SK-N-SH (cell line): ENCODE data around the gene ANKRD18A. TPM values are rescaled to one million over a fixed set of nuclear protein-coding genes. Genes with fewer than 3 reads are reported as not detected.

Experiments
- CTCF ChIA-PET: fragments of 300-600, 350-600 bp; formaldehyde crosslinking; extraction: SDS; loops from one replicate; lab custom pipeline; 2021; lab: Yijun Ruan, JAX
- POLR2A ChIA-PET: fragments of 350-600 bp; sonication (Branson Sonifier 250); formaldehyde crosslinking; extraction: SDS; loops from one replicate; lab custom pipeline; 2020; ENCODE audit warnings: antibody characterized with exemption, inconsistent platforms; lab: Yijun Ruan, JAX
- DNase-seq: peaks from one replicate; pipeline ENCODE4 v3.0.0; 2012
- H2AFZ ChIP-seq: fragments of 200-600 bp; sonication (generic); 2 replicates; pipeline ENCODE4 v1.8.1; 2016; ENCODE audit warnings: antibody characterized with exemption, mild to moderate bottlenecking, low read depth
- H3F3A ChIP-seq: fragments of 200-600 bp; sonication (generic); replicated peaks from 2 replicates; pipeline ENCODE3; 2016; ENCODE audit warnings: antibody characterized with exemption, mild to moderate bottlenecking; ENCODE audit not compliant: insufficient read depth
- H3K27ac ChIP-seq, 2 experiments: fragments of 200-500 bp in 1 of 2; fragments of 200-600 bp in 1 of 2; sonication (Bioruptor generic) in 1 of 2; sonication (generic), shearing (Covaris generic) in 1 of 2; 2 replicates each; pipeline versions ENCODE4 v1.5.1 to v1.6.1; 2014 to 2016; ENCODE audit warnings: low read depth in 2 of 2, inconsistent platforms in 1 of 2, low read length in 1 of 2, mild to moderate bottlenecking in 1 of 2, mixed read lengths in 1 of 2
- H3K27me3 ChIP-seq: fragments of 200-600 bp; sonication (generic), shearing (Covaris generic); 2 replicates; pipeline ENCODE4 v1.6.1; 2016; ENCODE audit warnings: mixed run types; ENCODE audit not compliant: insufficient read depth
- H3K36me3 ChIP-seq, 2 experiments: fragments of 200-500 bp in 1 of 2; fragments of 200-600 bp in 1 of 2; sonication (Bioruptor generic) in 1 of 2; sonication (generic) in 1 of 2; replicated peaks in 1 of 2; 2 replicates each; pipeline versions ENCODE3 to v1.5.1; 2014 to 2016; ENCODE audit warnings: low read length in 1 of 2, mild to moderate bottlenecking in 1 of 2; ENCODE audit not compliant: insufficient read depth in 2 of 2, control insufficient read depth in 1 of 2
- H3K4me1 ChIP-seq, 2 experiments: fragments of 200-500 bp in 1 of 2; fragments of 200-600 bp in 1 of 2; sonication (Bioruptor generic) in 1 of 2; sonication (generic), shearing (Covaris generic) in 1 of 2; 2 replicates each; pipeline versions ENCODE4 v1.5.1 to v1.6.1; 2014 to 2016; ENCODE audit warnings: low read depth in 1 of 2, low read length in 1 of 2, mixed run types in 1 of 2; ENCODE audit not compliant: insufficient read depth in 2 of 2, control insufficient read depth in 1 of 2
- H3K4me2 ChIP-seq: fragments of 200-600 bp; sonication (generic), shearing (Covaris generic); 2 replicates; pipeline ENCODE4 v1.6.1; 2017; ENCODE audit warnings: mixed run types
- H3K4me3 ChIP-seq, 2 experiments: fragments of 200-500 bp in 1 of 2; fragments of 200-600 bp in 1 of 2; sonication (Bioruptor generic) in 1 of 2; sonication (generic), shearing (Covaris generic) in 1 of 2; 2 replicates each; pipeline versions ENCODE4 v1.5.1 to v1.8.1; 2014 to 2016; ENCODE audit warnings: low read depth in 2 of 2, inconsistent platforms in 1 of 2, low read length in 1 of 2, mild to moderate bottlenecking in 1 of 2, mixed read lengths in 1 of 2, moderate library complexity in 1 of 2
- H3K79me2 ChIP-seq: fragments of 200-600 bp; sonication (generic); 2 replicates; pipeline ENCODE4 v1.8.1; 2017; ENCODE audit warnings: mild to moderate bottlenecking; ENCODE audit not compliant: insufficient read depth
- H3K9ac ChIP-seq: fragments of 200-600 bp; sonication (generic); 2 replicates; pipeline ENCODE4 v1.6.1; 2017; ENCODE audit warnings: mixed run types
- H3K9me2 ChIP-seq: fragments of 200-600 bp; sonication (generic); 2 replicates; pipeline ENCODE4 v1.6.1; 2017; ENCODE audit warnings: mixed run types
- H3K9me3 ChIP-seq: fragments of 200-600 bp; sonication (generic); 2 replicates; pipeline ENCODE4 v1.6.1; 2017; ENCODE audit warnings: mixed run types, mild to moderate bottlenecking, moderate library complexity
- H4K20me1 ChIP-seq: fragments of 200-600 bp; sonication (generic); 2 replicates; pipeline ENCODE4 v1.6.1; 2017; ENCODE audit warnings: mild to moderate bottlenecking, mixed run types; ENCODE audit not compliant: insufficient read depth
- GATA2 ChIP-seq: sonication (generic); formaldehyde crosslinking; IDR thresholded peaks from 2 replicates; pipeline ENCODE4 v1.5.0; 2020; ENCODE audit warnings: mild to moderate bottlenecking, missing genetic modification reagents
- RAD21 ChIP-seq: IDR thresholded peaks from 2 replicates; pipeline ENCODE4 v1.6.1; 2012; ENCODE audit warnings: mild to moderate bottlenecking, low read length
- RFX5 ChIP-seq: IDR thresholded peaks from 2 replicates; pipeline ENCODE4 v1.6.1; 2012; ENCODE audit warnings: mild to moderate bottlenecking, improper control_type of control experiment, low read length
- SMC3 ChIP-seq: IDR thresholded peaks from 2 replicates; pipeline ENCODE4 v1.6.1; 2012; ENCODE audit warnings: low read depth, low read length, improper control_type of control experiment
- TCF12 ChIP-seq: IDR thresholded peaks from 2 replicates; pipeline ENCODE4 v1.4.0; 2012
- USF1 ChIP-seq: IDR thresholded peaks from 2 replicates; pipeline ENCODE4 v1.4.0; 2012; ENCODE audit warnings: low read depth, borderline replicate concordance
- ZBTB33 ChIP-seq: IDR thresholded peaks from 2 replicates; pipeline ENCODE4 v1.4.0; 2012; ENCODE audit warnings: low read depth, borderline replicate concordance
- WGBS: methylation state at CpG from one replicate; pipeline ENCODE4 v1.1.6; 2017; ENCODE audit warnings: low lambda C conversion rate; 5-methylcytosine and 5-hydroxymethylcytosine counted together
- polyA plus RNA-seq, 3 experiments: library from polyadenylated mRNA; depleted of rRNA; stranded (reverse); fragments of >200 nt; gene quantifications; 2 replicates each; pipeline ENCODE4 v1.2.3, GENCODE V29; 2012

ANKRD18A gene
- polyA plus RNA-seq, 1 of the 3 experiments (the other 2 are of a cell fraction): 0.02 TPM

GRCh38 chr9:38662763-38663593 lies 42.6 kb upstream of the ANKRD18A start:
- Histone ChIP-seq H3K9me3 (no peaks in the 10 kb centered on the region), H3K9ac (no peak overlapping the region), H3K4me1 (no peaks in the 10 kb centered on the region), H3K9me2 (no peaks in the 10 kb centered on the region), H4K20me1 (no peaks in the 10 kb centered on the region), H3K4me3 (no peak overlapping the region), H3K27ac (no peak overlapping the region), H3F3A (no peaks in the 10 kb centered on the region), H3K27me3 (no peaks in the 10 kb centered on the region), H3K79me2 (no peaks in the 10 kb centered on the region), H2AFZ (no peak overlapping the region), H3K36me3 (no peaks in the 10 kb centered on the region), H3K4me2 (no peak overlapping the region)
- peak; percentile 36 for DNase-seq
- 44% methylated on average over 8 of the region's 8 CpGs for WGBS
- CTCF ChIA-PET: interaction anchor here (0.7 to 1.4 kb wide), 2 partner anchors 13 to 20 kb away, joined by 3 to 7 read pairs; no protein-coding TSS in a partner anchor
- TF ChIP-seq RAD21: peak; percentile 81
- TF ChIP-seq SMC3: peak; percentile 42; the same call in 1 of the 2 replicates
- TF ChIP-seq RFX5: no peak
- POLR2A ChIA-PET: no interaction called here

DNA sequence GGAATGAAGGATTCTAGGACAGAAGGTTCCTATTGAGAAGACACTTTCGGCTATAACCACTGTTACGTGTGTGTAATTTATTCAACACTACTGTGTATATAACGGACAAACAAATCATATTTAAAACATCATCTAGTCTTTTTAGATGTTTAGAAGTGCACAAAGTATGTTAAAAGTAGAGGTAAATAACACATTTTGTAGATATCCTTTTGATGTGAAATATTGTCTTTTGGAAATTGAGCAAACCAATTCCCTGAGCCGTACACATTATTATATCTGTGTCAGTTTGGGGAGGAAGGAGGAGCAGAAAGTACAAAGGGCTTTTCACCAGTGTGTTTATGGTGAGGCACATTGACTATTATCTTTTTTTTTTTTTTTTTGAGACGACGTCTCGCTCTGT lies 39.1 kb upstream of the ANKRD18A start:
- Histone ChIP-seq H3K36me3 (no peaks in the 10 kb centered on the region), H2AFZ (no peak overlapping the region), H3K9me3 (no peaks in the 10 kb centered on the region), H3K9me2 (no peaks in the 10 kb centered on the region), H3K79me2 (no peaks in the 10 kb centered on the region), H3K27me3 (no peaks in the 10 kb centered on the region), H3F3A (no peaks in the 10 kb centered on the region), H3K27ac (no peak overlapping the region), H4K20me1 (no peaks in the 10 kb centered on the region), H3K4me1 (no peaks in the 10 kb centered on the region), H3K4me3 (no peak overlapping the region), H3K9ac (no peak overlapping the region), H3K4me2 (no peak overlapping the region)
- 76% methylated on average over 7 of the region's 7 CpGs for WGBS
- TF ChIP-seq ZBTB33: no peak
- TF ChIP-seq GATA2 (CRISPR knock-in tag): no peak
- no peak for TF ChIP-seq USF1
- TF ChIP-seq TCF12: no peak
- no peak for TF ChIP-seq RAD21
- no peak for TF ChIP-seq RFX5
- ChIA-PET POLR2A (no interaction called here), CTCF (no interaction called here)
- no peak for DNase-seq
